Nephron (organoid): ENCODE measurements around the gene CDRT15.
"Not testable (repeated sequence)": the region's sequence is repeated elsewhere in the genome, so short reads cannot be mapped to it uniquely, and the experiment has no call there.

ENCODE experiments used
- H3K27ac Mint-ChIP-seq, 3 experiments: 2 replicates each; pipeline ENCODE4 v1.8.0; 2020; ENCODE audit warnings: mixed read lengths in 3 of 3, mild to moderate bottlenecking in 2 of 3, moderate library complexity in 1 of 3
- H3K27me3 Mint-ChIP-seq: 2 replicates; pipeline ENCODE4 v1.8.0; 2021; ENCODE audit warnings: low read depth, mild to moderate bottlenecking, moderate library complexity, mixed read lengths
- H3K36me3 Mint-ChIP-seq: 2 replicates; pipeline ENCODE4 v1.8.0; 2020; ENCODE audit warnings: low read depth, mixed read lengths
- H3K4me1 Mint-ChIP-seq: 2 replicates; pipeline ENCODE4 v1.8.0; 2020; ENCODE audit warnings: mixed read lengths
- H3K4me3 Mint-ChIP-seq, 3 experiments: 2 replicates each; pipeline ENCODE4 v1.8.0; 2020; ENCODE audit warnings: mild to moderate bottlenecking in 3 of 3, mixed read lengths in 3 of 3, moderate library complexity in 2 of 3
- H3K9me3 Mint-ChIP-seq: 2 replicates; pipeline ENCODE4 v1.8.0; 2020; ENCODE audit warnings: mixed read lengths
- CTCF ChIP-seq, 3 experiments: fragments of 200-600 bp; sonication (generic); IDR thresholded peaks; one replicate each; pipeline ENCODE4 v1.5.0; 2021; ENCODE audit warnings: antibody characterized with exemption in 3 of 3; ENCODE audit not compliant: unreplicated experiment in 3 of 3

Gene CDRT15

GRCh38 chr17:14268264-14268663 lies 31.6 kb upstream of the CDRT15 start:
- Mint-ChIP-seq H3K4me1 (no peaks in the 10 kb centered on the region), H3K4me3 (no peak overlapping the region), H3K27ac (no peak overlapping the region), H3K36me3 (no peaks in the 10 kb centered on the region), H3K27me3 (no peaks in the 10 kb centered on the region), H3K9me3 (peaks cover 4% of the 10 kb centered on the region)
- no peak for TF ChIP-seq CTCF (IDR thresholded peaks at IDR 0.05; ENCODE audit: unreplicated experiment in 3 of 3)

- no peak overlapping the region for H3K4me3 Mint-ChIP-seq
- H3K4me1 Mint-ChIP-seq = no peaks in the 10 kb centered on the region
- TF ChIP-seq CTCF (IDR thresholded peaks at IDR 0.05; ENCODE audit: unreplicated experiment in 3 of 3) = no peak
- H3K27me3 Mint-ChIP-seq = no peaks in the 10 kb centered on the region
- H3K27ac Mint-ChIP-seq = no peak overlapping the region
- H3K36me3 Mint-ChIP-seq = no peaks in the 10 kb centered on the region
- no peaks in the 10 kb centered on the region for H3K9me3 Mint-ChIP-seq
Observed at GRCh38 chr17:14261406-14261805, 24.7 kb upstream of the CDRT15 start.

GRCh38 chr17:14245629-14246028 lies 9.0 kb upstream of the CDRT15 start:
- no peak overlapping the region for H3K4me3 Mint-ChIP-seq

GRCh38 chr17:14245002-14245401 lies 8.3 kb upstream of the CDRT15 start:
- no peaks in the 10 kb centered on the region for H3K27me3 Mint-ChIP-seq
- no peaks in the 10 kb centered on the region for H3K36me3 Mint-ChIP-seq
- H3K27ac Mint-ChIP-seq = no peak overlapping the region
- no peak for TF ChIP-seq CTCF (IDR thresholded peaks at IDR 0.05; ENCODE audit: unreplicated experiment in 3 of 3)
- H3K9me3 Mint-ChIP-seq = no peaks in the 10 kb centered on the region
- no peaks in the 10 kb centered on the region for H3K4me1 Mint-ChIP-seq
- no peak overlapping the region for H3K4me3 Mint-ChIP-seq

More at GRCh38 chr17:14245629-14246028, 9.0 kb upstream of the CDRT15 start:
- TF ChIP-seq CTCF (IDR thresholded peaks at IDR 0.05; ENCODE audit: unreplicated experiment in 3 of 3) = no peak
- Mint-ChIP-seq H3K36me3 (no peaks in the 10 kb centered on the region), H3K4me1 (no peaks in the 10 kb centered on the region), H3K27me3 (no peaks in the 10 kb centered on the region), H3K9me3 (no peaks in the 10 kb centered on the region), H3K27ac (no peak overlapping the region)

- H3K4me1 Mint-ChIP-seq, H3K27ac Mint-ChIP-seq, H3K4me3 Mint-ChIP-seq, H3K9me3 Mint-ChIP-seq, H3K36me3 Mint-ChIP-seq, H3K27me3 Mint-ChIP-seq: not testable (repeated sequence)
Observed at GRCh38 chr17:14239271-14239670, 2.6 kb upstream of the CDRT15 start.

GRCh38 chr17:14236032-14236431 lies 630 bp downstream of the CDRT15 start:
- not testable (repeated sequence) for H3K27me3 Mint-ChIP-seq, H3K4me3 Mint-ChIP-seq, H3K4me1 Mint-ChIP-seq, H3K9me3 Mint-ChIP-seq, H3K27ac Mint-ChIP-seq, H3K36me3 Mint-ChIP-seq

GRCh38 chr17:14235047-14235446 lies 1.6 kb downstream of the CDRT15 start:
- H3K27ac Mint-ChIP-seq, H3K4me3 Mint-ChIP-seq, H3K27me3 Mint-ChIP-seq, H3K9me3 Mint-ChIP-seq, H3K36me3 Mint-ChIP-seq, H3K4me1 Mint-ChIP-seq: not testable (repeated sequence)

GRCh38 chr17:14231187-14231586 lies 5.5 kb downstream of the CDRT15 start:
- not testable (repeated sequence) for H3K9me3 Mint-ChIP-seq

More at GRCh38 chr17:14231187-14231586, 5.5 kb downstream of the CDRT15 start:
- not testable (repeated sequence) for H3K36me3 Mint-ChIP-seq, H3K27me3 Mint-ChIP-seq, H3K4me1 Mint-ChIP-seq, H3K4me3 Mint-ChIP-seq
- peak overlapping the region in 1 of 3 experiments; percentile 38 for H3K27ac Mint-ChIP-seq
